AG04449 (cell line): ENCODE measurements around the gene SLN.

Experiments used
- CTCF ChIA-PET: fragments of 350-600 bp; formaldehyde crosslinking; extraction: SDS; loops from one replicate; lab custom pipeline; 2021; ENCODE audit warnings: antibody characterized with exemption; lab: Yijun Ruan, JAX
- POLR2A ChIA-PET: fragments of 400-600, 350-600 bp; formaldehyde crosslinking; extraction: SDS; loops from one replicate; lab custom pipeline; 2020; ENCODE audit warnings: antibody characterized with exemption, inconsistent platforms; lab: Yijun Ruan, JAX
- DNase-seq: peaks from one replicate; pipeline ENCODE4 v3.0.0-alpha.2; 2010; ENCODE audit warnings: low read depth, low spot score
- H3K4me3 ChIP-seq: 2 replicates; pipeline ENCODE4 v1.5.1; 2011; ENCODE audit warnings: low read depth, mild to moderate bottlenecking, control low read depth, low read length
- TF ChIP-seq, protein P1 (sequence below): IDR thresholded peaks from one replicate; pipeline ENCODE4 v1.5.1; 2011; ENCODE audit warnings: mild to moderate bottlenecking, moderate library complexity, low read length, control low read depth, inconsistent platforms; ENCODE audit not compliant: insufficient read depth; ENCODE audit errors: missing control alignments

Gene SLN

DNA sequence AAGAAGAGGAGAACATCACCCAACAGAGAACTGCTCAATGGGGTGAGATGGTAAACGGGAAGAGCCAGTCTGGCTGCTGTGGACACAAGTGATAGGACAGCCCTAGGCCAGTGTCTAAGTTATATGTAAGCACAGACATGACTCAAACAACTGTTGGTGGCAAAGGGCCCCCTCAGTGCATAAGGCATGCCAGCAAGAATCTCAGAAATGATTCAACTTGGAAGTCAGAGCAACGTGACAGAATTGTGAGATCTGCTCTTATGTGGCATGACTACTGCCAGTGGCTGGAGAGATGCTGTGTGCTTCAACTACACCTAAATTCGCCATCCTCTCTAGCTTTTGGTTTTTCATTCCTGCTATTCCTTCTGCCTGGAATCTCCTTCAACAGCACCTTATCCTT lies 7.4 kb downstream of the SLN start:
- ChIA-PET CTCF (interaction anchor here (1.8 kb wide), 1 partner anchor 15 kb away, joined by 7 read pairs; no protein-coding TSS in a partner anchor), POLR2A (no interaction called here)
- H3K4me3 ChIP-seq: no peak overlapping the region
- no peak for DNase-seq
- TF ChIP-seq, protein P1, sequence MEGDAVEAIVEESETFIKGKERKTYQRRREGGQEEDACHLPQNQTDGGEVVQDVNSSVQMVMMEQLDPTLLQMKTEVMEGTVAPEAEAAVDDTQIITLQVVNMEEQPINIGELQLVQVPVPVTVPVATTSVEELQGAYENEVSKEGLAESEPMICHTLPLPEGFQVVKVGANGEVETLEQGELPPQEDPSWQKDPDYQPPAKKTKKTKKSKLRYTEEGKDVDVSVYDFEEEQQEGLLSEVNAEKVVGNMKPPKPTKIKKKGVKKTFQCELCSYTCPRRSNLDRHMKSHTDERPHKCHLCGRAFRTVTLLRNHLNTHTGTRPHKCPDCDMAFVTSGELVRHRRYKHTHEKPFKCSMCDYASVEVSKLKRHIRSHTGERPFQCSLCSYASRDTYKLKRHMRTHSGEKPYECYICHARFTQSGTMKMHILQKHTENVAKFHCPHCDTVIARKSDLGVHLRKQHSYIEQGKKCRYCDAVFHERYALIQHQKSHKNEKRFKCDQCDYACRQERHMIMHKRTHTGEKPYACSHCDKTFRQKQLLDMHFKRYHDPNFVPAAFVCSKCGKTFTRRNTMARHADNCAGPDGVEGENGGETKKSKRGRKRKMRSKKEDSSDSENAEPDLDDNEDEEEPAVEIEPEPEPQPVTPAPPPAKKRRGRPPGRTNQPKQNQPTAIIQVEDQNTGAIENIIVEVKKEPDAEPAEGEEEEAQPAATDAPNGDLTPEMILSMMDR: no peak

DNA sequence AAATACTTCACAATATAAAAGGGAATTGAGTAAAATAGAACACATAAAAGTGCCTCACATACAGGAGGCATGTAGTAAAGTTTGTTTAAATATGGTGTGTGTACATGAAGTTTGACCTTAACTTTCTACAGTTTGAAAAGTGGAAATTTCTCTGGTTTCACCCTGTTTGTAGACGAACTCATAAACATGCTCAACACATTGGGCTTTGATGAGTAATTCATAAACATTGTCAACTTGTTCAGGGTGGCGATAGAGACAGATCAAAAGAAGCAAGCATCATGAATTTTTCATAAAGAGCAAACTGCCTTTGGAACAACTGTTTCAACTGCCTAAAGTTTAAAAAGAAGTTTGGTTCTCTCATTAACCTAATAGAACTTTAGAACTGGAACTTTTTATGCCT lies 9.1 kb downstream of the SLN start:
- H3K4me3 ChIP-seq: no peak overlapping the region
- CTCF ChIA-PET: no interaction called here
- TF ChIP-seq, protein P1: no peak
- POLR2A ChIA-PET: no interaction called here
- no peak for DNase-seq

DNA sequence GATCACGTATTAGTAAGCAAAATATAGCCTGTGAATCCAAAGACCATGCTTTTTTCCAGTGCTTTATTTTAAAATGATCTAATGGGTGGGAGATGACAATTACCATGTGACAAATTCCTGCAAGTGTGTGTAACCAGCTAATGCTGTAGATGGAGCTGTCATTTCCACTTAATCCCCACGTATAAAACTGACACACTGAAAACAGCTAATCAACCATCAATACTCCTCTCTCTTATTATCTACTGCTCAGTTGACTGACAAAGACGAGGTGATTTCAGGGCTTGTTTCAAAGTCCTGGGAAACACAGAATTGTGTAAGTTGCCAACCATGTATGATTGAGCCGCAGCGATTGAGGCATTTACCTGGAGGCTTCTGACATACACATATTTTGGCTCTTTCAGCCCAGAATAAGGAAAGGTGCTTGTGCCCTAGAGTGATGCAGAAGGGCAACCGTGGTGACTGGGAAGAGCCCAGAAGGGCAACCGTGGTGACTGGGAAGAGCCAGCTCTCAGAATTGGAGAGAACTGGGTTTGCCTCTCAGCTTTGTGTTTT lies 9.7 kb downstream of the SLN start:
- ChIA-PET POLR2A (no interaction called here), CTCF (no interaction called here)
- TF ChIP-seq, protein P1: no peak
- DNase-seq: no peak
- H3K4me3 ChIP-seq: no peak overlapping the region

DNA sequence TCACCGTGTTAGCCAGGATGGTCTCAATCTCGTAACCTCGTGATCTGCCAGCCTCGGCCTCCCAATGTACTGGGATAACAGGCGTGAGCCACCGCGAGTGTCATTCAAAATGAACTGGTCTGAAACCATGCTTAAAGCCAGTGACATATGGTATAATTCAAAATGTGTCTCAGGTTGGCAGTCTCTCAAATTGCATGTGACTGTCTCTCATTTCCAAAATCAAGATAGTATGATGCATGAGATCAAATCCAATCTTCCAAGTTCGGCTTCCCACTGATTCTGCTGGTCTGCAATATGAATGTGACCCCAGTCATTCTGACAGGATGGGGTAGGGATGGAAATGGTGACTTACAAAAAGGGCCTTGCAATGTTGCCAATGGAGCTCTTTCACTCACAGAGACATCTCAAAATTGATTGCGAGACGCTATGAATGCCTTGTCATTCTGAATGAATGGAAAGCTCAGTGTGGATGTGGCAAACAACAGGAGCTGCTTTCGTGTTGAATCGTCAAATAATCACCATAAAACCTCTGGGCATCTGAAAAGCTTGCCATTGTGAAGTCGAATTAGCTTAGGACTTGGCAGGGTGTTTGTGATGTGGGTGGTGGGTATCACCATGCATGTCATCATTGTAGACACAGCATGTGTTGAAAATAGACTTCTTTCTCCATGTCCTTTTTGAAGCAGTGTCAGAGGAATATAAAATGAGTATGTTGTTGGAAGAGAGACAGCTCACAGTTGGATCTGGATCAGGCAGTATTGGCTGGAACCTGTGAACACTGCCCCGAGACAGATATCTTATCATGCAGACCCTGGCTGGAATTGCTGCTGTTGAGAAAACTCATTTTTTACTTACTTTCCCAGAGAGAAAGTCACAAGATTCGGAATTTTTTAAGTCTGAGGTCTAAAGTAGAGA lies 12.2 kb downstream of the SLN start:
- CTCF ChIA-PET: interaction anchor here (0.7 to 1.6 kb wide), 3 partner anchors 10 to 199 kb away, joined by 3 to 5 read pairs (median 4); no protein-coding TSS in a partner anchor
- POLR2A ChIA-PET: no interaction called here
- TF ChIP-seq, protein P1: no peak
- DNase-seq: no peak
- no peak overlapping the region for H3K4me3 ChIP-seq

DNA sequence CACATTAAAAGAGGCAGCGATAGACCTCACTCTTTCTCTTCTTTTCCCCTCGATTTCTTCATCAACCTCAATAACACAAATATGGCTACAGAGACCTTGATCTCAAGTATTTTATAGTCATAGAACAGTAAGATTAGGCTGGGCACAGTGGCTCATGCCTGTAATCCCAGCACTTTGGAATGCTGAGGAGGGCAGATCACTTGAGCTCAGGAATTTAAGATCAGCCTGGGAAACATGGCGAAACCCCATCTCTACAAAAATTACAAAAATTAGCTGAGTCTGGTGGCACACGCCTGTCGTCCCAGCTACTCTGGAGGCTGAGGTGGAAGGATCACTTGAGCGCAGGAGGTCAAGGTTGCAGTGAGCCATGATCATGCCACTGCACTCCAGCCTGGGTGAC lies 14.6 kb downstream of the SLN start:
- TF ChIP-seq, protein P1: no peak
- no peak for DNase-seq
- CTCF ChIA-PET: interaction anchor here (1.4 to 4.3 kb wide), 4 partner anchors 8 to 134 kb away, joined by 5 to 24 read pairs (median 8); no protein-coding TSS in a partner anchor
- H3K4me3 ChIP-seq: no peak overlapping the region
- POLR2A ChIA-PET: no interaction called here

DNA sequence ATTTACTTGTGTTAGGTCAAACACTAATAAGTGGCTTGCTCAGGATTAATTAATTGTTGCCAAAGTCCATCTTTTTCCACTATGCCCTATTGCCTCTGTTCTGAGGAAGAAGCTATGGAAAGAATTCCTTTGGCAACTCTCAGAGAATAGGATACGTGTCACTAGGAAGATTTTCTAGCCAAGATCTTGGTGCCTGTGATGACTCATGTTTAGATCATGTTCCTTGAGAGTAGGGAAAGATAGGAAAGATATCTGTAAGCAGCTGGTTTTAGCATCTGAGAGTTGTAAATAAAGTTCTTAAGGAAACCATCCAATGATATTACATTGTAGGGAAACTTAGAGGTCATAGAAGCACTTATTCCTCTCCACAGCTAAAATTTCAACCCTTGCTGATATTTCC lies 15.7 kb downstream of the SLN start:
- POLR2A ChIA-PET: no interaction called here
- TF ChIP-seq, protein P1: no peak
- H3K4me3 ChIP-seq: no peak overlapping the region
- peak; percentile 82 for DNase-seq
- CTCF ChIA-PET: interaction anchor here (0.7 to 4.3 kb wide), 5 partner anchors 11 to 146 kb away, joined by 3 to 24 read pairs (median 8); no protein-coding TSS in a partner anchor
